ENCODE data around the gene KLHL12.
"Not testable (repeated sequence)": the region's sequence is repeated elsewhere in the genome, so short reads cannot be mapped to it uniquely, and the experiment has no call there.

Gene KLHL12

GRCh38 chr1:202936409-202936808 is 9.4 kb upstream of the KLHL12 start:
- not testable (repeated sequence) for ATAC-seq

GRCh38 chr1:202935844-202936243 is 8.8 kb upstream of the KLHL12 start:
- TF ChIP-seq TSHZ2 (CRISPR knock-in tag; IDR thresholded peaks at IDR 0.05): no peak
- no peak for TF ChIP-seq OSR1 (CRISPR knock-in tag; IDR thresholded peaks at IDR 0.05)
- TF ChIP-seq TOX (CRISPR knock-in tag; IDR thresholded peaks at IDR 0.05; ENCODE audit: borderline replicate concordance): no peak
- TF ChIP-seq ZNF70 (CRISPR knock-in tag; IDR thresholded peaks at IDR 0.05): no peak
- TF ChIP-seq RARB (CRISPR knock-in tag; IDR thresholded peaks at IDR 0.05): no peak
- no peak for TF ChIP-seq CREB5 (CRISPR knock-in tag; IDR thresholded peaks at IDR 0.05; ENCODE audit: low read depth)
- no peak for TF ChIP-seq ESRRG (CRISPR knock-in tag; IDR thresholded peaks at IDR 0.05)
- TF ChIP-seq PATZ1 (CRISPR knock-in tag; IDR thresholded peaks at IDR 0.05; ENCODE audit: borderline replicate concordance): no peak
- TF ChIP-seq CSDC2 (CRISPR knock-in tag; IDR thresholded peaks at IDR 0.05): no peak
- TF ChIP-seq GLIS3 (CRISPR knock-in tag; IDR thresholded peaks at IDR 0.05): no peak
- no peak for ATAC-seq

GRCh38 chr1:202934755-202935154 is 7.7 kb upstream of the KLHL12 start:
- ATAC-seq: no peak
- no peak for TF ChIP-seq CSRNP3 (CRISPR knock-in tag; IDR thresholded peaks at IDR 0.05)
- TF ChIP-seq CREB5 (CRISPR knock-in tag; IDR thresholded peaks at IDR 0.05; ENCODE audit: low read depth): no peak
- no peak for TF ChIP-seq ZNF70 (CRISPR knock-in tag; IDR thresholded peaks at IDR 0.05)
- TF ChIP-seq ZNF565 (CRISPR knock-in tag; conservative IDR thresholded peaks at IDR 0.05; ENCODE audit: low read depth): no peak
- TF ChIP-seq TOX (CRISPR knock-in tag; IDR thresholded peaks at IDR 0.05; ENCODE audit: borderline replicate concordance): no peak
- TF ChIP-seq GLIS3 (CRISPR knock-in tag; IDR thresholded peaks at IDR 0.05): no peak
- no peak for TF ChIP-seq ARNTL (CRISPR knock-in tag; IDR thresholded peaks at IDR 0.05; ENCODE audit: borderline replicate concordance, low read depth)
- TF ChIP-seq OSR1 (CRISPR knock-in tag; IDR thresholded peaks at IDR 0.05): no peak
- no peak for TF ChIP-seq ZFP3 (CRISPR knock-in tag; IDR thresholded peaks at IDR 0.05)
- no peak for TF ChIP-seq ZFP30 (CRISPR knock-in tag; IDR thresholded peaks at IDR 0.05)
- TF ChIP-seq TCF4 (CRISPR knock-in tag; IDR thresholded peaks at IDR 0.05; ENCODE audit: borderline replicate concordance): no peak
- no peak for TF ChIP-seq PATZ1 (CRISPR knock-in tag; IDR thresholded peaks at IDR 0.05; ENCODE audit: borderline replicate concordance)
- no peak for TF ChIP-seq ISL1 (CRISPR knock-in tag; IDR thresholded peaks at IDR 0.05)
- no peak for TF ChIP-seq BACH2 (CRISPR knock-in tag; IDR thresholded peaks at IDR 0.05; ENCODE audit: borderline replicate concordance)

All from SK-N-SH treated with all-trans-retinoic acid at 6 μM for 48 hours (cell line).